NCI-H1092 treated with DMSO at 0.1 percent for 48 hours (cell line): ENCODE measurements around the gene DISC1.

Experiments
- DNase-seq: peaks from one replicate; lab custom pipeline; 2025; lab: John Stamatoyannopoulos, UW

Gene DISC1

GRCh38 chr1:232045139-232045994 lies 418.8 kb downstream of the DISC1 start:
- no peak for DNase-seq

GRCh38 chr1:232046451-232047306 lies 420.1 kb downstream of the DISC1 start:
- no peak for DNase-seq

- no peak for DNase-seq
These were observed 420.9 kb downstream of the DISC1 start for GRCh38 chr1:232047473-232047872.

- DNase-seq = no peak
These were observed 421.9 kb downstream of the DISC1 start for GRCh38 chr1:232048481-232048880.

GRCh38 chr1:232049335-232049734 lies 422.7 kb downstream of the DISC1 start:
- no peak for DNase-seq

GRCh38 chr1:232057217-232057895 lies 430.8 kb downstream of the DISC1 start:
- DNase-seq = no peak

- DNase-seq = no peak
These were observed 431.3 kb downstream of the DISC1 start for GRCh38 chr1:232057896-232058274.

- peak; percentile 92 for DNase-seq
These were observed 433.3 kb downstream of the DISC1 start for GRCh38 chr1:232059726-232060374.

GRCh38 chr1:232062967-232063366 lies 436.4 kb downstream of the DISC1 start:
- no peak for DNase-seq

GRCh38 chr1:232066521-232066920 lies 439.9 kb downstream of the DISC1 start:
- DNase-seq = no peak

- DNase-seq = no peak
These were observed 447.7 kb downstream of the DISC1 start for GRCh38 chr1:232074265-232074664.

- no peak for DNase-seq
These were observed 451.2 kb downstream of the DISC1 start for GRCh38 chr1:232077809-232078208.

GRCh38 chr1:232084584-232085223 lies 458.1 kb downstream of the DISC1 start:
- DNase-seq = no peak

GRCh38 chr1:232090816-232091215 lies 464.2 kb downstream of the DISC1 start:
- no peak for DNase-seq
